CD4-positive, alpha-beta memory T cell (primary cell): Measurements from ENCODE around the gene PKM. TPM values are rescaled to one million over a fixed set of nuclear protein-coding genes. Genes with fewer than 3 reads are reported as not detected.
A peak's percentile ranks its signal among the peaks of the same experiment; 100 is the strongest.

Experiments used
- CTCF ChIA-PET: fragments of 350-600 bp; sonication (Branson Sonifier 250); formaldehyde crosslinking; loops from one replicate; lab custom pipeline; 2021; ENCODE audit warnings: inconsistent platforms; ENCODE audit not compliant: partially characterized antibody; lab: Charles Lee
- POLR2A ChIA-PET: fragments of 350-600 bp; sonication (Branson Sonifier 250); formaldehyde crosslinking; loops from one replicate; lab custom pipeline; 2021; ENCODE audit not compliant: partially characterized antibody; lab: Charles Lee
- DNase-seq, 5 donors: peaks; one replicate each; pipeline versions ENCODE4 v3.0.0 to v3.0.0-alpha.2; 2020 to 2022; ENCODE audit warnings: mixed read lengths in 1 of 5
- H3K27ac ChIP-seq: one replicate; pipeline ENCODE4 v1.7.0; 2013; ENCODE audit warnings: low read depth, low read length
- H3K27me3 ChIP-seq: 2 replicates; pipeline ENCODE4 v1.7.0; 2013; ENCODE audit warnings: mild to moderate bottlenecking, low read length, moderate library complexity; ENCODE audit not compliant: insufficient read depth
- H3K36me3 ChIP-seq: 2 replicates; pipeline ENCODE4 v1.7.0; 2013; ENCODE audit warnings: mild to moderate bottlenecking, low read length, moderate library complexity; ENCODE audit not compliant: insufficient read depth
- H3K4me1 ChIP-seq: 2 replicates; pipeline ENCODE4 v1.7.0; 2013; ENCODE audit warnings: mild to moderate bottlenecking, low read length, moderate library complexity; ENCODE audit not compliant: insufficient read depth
- H3K4me3 ChIP-seq, 2 donors: one replicate each; pipeline ENCODE4 v1.7.0; 2013; ENCODE audit warnings: low read length in 2 of 2, mild to moderate bottlenecking in 1 of 2
- H3K9me3 ChIP-seq, 2 donors: one replicate each; pipeline ENCODE4 v1.7.0; 2013; ENCODE audit warnings: low read length in 2 of 2, control low read depth in 1 of 2; ENCODE audit not compliant: control insufficient read depth in 1 of 2
- H3K27ac Mint-ChIP-seq, 7 donors: one replicate each; pipeline ENCODE4 v1.8.0; 2020 to 2021; ENCODE audit warnings: mixed read lengths in 7 of 7, mild to moderate bottlenecking in 6 of 7, inconsistent platforms in 3 of 7, moderate library complexity in 3 of 7
- H3K27me3 Mint-ChIP-seq, 2 donors: one replicate each; pipeline ENCODE4 v1.8.0; 2020 to 2021; ENCODE audit warnings: mixed read lengths in 2 of 2
- H3K36me3 Mint-ChIP-seq, 2 donors: one replicate each; pipeline ENCODE4 v1.8.0; 2020 to 2021; ENCODE audit warnings: mixed read lengths in 2 of 2, inconsistent platforms in 1 of 2, mild to moderate bottlenecking in 1 of 2
- H3K4me1 Mint-ChIP-seq, 4 donors: one replicate each; pipeline ENCODE4 v1.8.0; 2020 to 2021; ENCODE audit warnings: mixed read lengths in 4 of 4, mild to moderate bottlenecking in 1 of 4
- H3K4me3 Mint-ChIP-seq, 8 donors: one replicate each; pipeline ENCODE4 v1.8.0; 2020 to 2021; ENCODE audit warnings: mixed read lengths in 8 of 8, mild to moderate bottlenecking in 7 of 8, moderate library complexity in 6 of 8, inconsistent platforms in 3 of 8
- H3K9me3 Mint-ChIP-seq, 8 donors: one replicate each; pipeline ENCODE4 v1.8.0; 2020 to 2021; ENCODE audit warnings: mixed read lengths in 8 of 8, mild to moderate bottlenecking in 5 of 8, inconsistent platforms in 3 of 8, moderate library complexity in 1 of 8
- intact Hi-C: fragments of 100-400 bp; cut with micrococcal nuclease; formaldehyde crosslinking; loops from one replicate; pipeline ENCODE4 v1.15.1; 2023
- polyA plus RNA-seq, 2 donors: library from polyadenylated mRNA; unstranded; fragments of 300-500 nt; fragmentation: Illumina TruSeq; gene quantifications; one replicate each; pipeline ENCODE4 v1.2.3, GENCODE V29; 2021
- total RNA-seq, 2 experiments: library from RNA; stranded (reverse); gene quantifications; one replicate each; pipeline ENCODE4 v1.2.3, GENCODE V29; 2021

Gene PKM
- total and polyA plus RNA-seq, 4 experiments from 2014 or later, result 378 to 658 (median 411) TPM

GRCh38 chr15:72249142-72249810 is 18.3 kb upstream of the PKM start:
- intact Hi-C loops, result no loop called here
- peak overlapping the region in 4 of 7 donors; percentile 5 to 76 (median 46) for H3K27ac Mint-ChIP-seq
- no peak overlapping the region for H3K4me3 ChIP-seq
- ChIA-PET CTCF (interaction anchor here (1.3 kb wide), 1 partner anchor 8 kb away, joined by 3 read pairs; no protein-coding TSS in a partner anchor), POLR2A (no interaction called here)
- no peaks in the 10 kb centered on the region for H3K4me1 ChIP-seq
- no peaks in the 10 kb centered on the region for H3K27me3 ChIP-seq
- DNase-seq, result no peak
- H3K4me1 Mint-ChIP-seq, result no peaks in the 10 kb centered on the region
- H3K4me3 Mint-ChIP-seq, result no peak overlapping the region
- no peak overlapping the region for H3K27ac ChIP-seq
- no peaks in the 10 kb centered on the region for H3K9me3 Mint-ChIP-seq
- H3K36me3 ChIP-seq, result peaks cover 28% of the 10 kb centered on the region
- peaks cover 49 to 71% of the 10 kb centered on the region in 2 donors for H3K36me3 Mint-ChIP-seq
- no peaks in the 10 kb centered on the region for H3K27me3 Mint-ChIP-seq
- no peaks in the 10 kb centered on the region for H3K9me3 ChIP-seq

DNA sequence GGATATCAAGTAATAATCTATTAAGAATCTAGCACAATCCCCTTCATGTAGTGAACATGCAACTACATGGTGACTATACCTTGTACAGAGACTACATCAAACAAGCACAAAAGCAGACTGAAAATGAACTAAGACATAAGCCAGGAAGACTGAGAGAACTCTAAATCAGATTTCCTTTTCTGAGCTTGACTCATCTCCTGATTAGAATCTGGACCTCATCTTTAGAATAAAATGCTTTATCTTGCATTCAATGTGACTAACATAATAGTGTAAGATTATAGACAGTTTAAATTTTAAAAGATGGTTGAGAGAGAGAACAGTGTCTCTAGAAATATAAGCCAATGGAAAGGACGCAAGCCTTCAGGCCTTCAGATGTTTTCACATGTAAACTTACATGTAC is 17.5 kb upstream of the PKM start:
- no peak overlapping the region for H3K4me3 Mint-ChIP-seq
- H3K4me1 Mint-ChIP-seq, result no peaks in the 10 kb centered on the region
- intact Hi-C loops, result no loop called here
- no peaks in the 10 kb centered on the region for H3K27me3 Mint-ChIP-seq
- ChIA-PET POLR2A (no interaction called here), CTCF (no interaction called here)
- peaks cover 52 to 71% of the 10 kb centered on the region in 2 donors for H3K36me3 Mint-ChIP-seq
- Histone ChIP-seq H3K4me1 (no peaks in the 10 kb centered on the region), H3K9me3 (no peaks in the 10 kb centered on the region), H3K4me3 (no peak overlapping the region), H3K36me3 (peaks cover 20% of the 10 kb centered on the region), H3K27ac (no peak overlapping the region), H3K27me3 (no peaks in the 10 kb centered on the region)
- H3K27ac Mint-ChIP-seq, result peak overlapping the region in 3 of 7 donors; percentile 5 to 18 (median 7)
- no peak for DNase-seq
- H3K9me3 Mint-ChIP-seq, result no peaks in the 10 kb centered on the region

GRCh38 chr15:72242775-72243370 is 11.9 kb upstream of the PKM start:
- H3K36me3 Mint-ChIP-seq, result peaks cover 40 to 53% of the 10 kb centered on the region in 2 donors

DNA sequence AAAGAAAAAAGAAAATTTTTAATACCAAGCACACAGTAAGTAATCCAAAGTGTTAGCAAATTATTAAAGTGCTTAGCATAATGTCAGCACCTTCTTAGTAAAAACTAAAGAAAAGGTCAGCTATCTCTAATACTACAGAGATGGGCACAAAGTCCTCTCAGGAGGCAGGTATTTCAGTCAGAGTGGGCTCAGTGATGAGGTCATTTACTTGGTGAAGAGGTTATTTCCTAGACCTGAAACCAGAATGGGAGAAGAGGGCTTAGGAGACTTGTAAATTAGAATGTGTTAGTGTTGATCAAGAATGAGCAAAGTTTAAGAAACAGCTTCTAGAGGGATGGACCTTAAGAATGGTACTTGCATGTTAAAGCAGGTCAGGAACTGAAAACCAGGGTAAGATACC is 8.7 kb upstream of the PKM start:
- H3K4me3 ChIP-seq, result no peak overlapping the region
- no peak overlapping the region for H3K27ac ChIP-seq
- Mint-ChIP-seq H3K4me1 (peaks cover 9 to 21% (median 14%) of the 10 kb centered on the region in 4 donors), H3K36me3 (peaks cover 31 to 42% of the 10 kb centered on the region in 2 donors), H3K9me3 (no peaks in the 10 kb centered on the region), H3K27me3 (no peaks in the 10 kb centered on the region), H3K27ac (peak overlapping the region in 4 of 7 donors; percentile 51 to 80 (median 66)), H3K4me3 (no peak overlapping the region)
- CTCF ChIA-PET, result interaction anchor here (1.0 to 4.4 kb wide), 3 partner anchors 9 to 39 kb away, joined by 5 to 25 read pairs (median 6); partner anchors contain the start of gene PKM
- H3K4me1 ChIP-seq, result peaks cover 18% of the 10 kb centered on the region
- no peaks in the 10 kb centered on the region for H3K27me3 ChIP-seq
- H3K36me3 ChIP-seq, result peaks cover 22% of the 10 kb centered on the region
- POLR2A ChIA-PET, result interaction anchor here (4.9 to 7.6 kb wide), 2 partner anchors 9 to 12 kb away, joined by 27 to 40 read pairs; partner anchors contain the start of gene PKM
- intact Hi-C loops, result no loop called here
- DNase-seq, result no peak
- no peaks in the 10 kb centered on the region for H3K9me3 ChIP-seq

More at GRCh38 chr15:72242775-72243370, 11.9 kb upstream of the PKM start:
- ChIA-PET POLR2A (interaction anchor here (1.1 to 7.6 kb wide), 3 partner anchors 12 to 133 kb away, joined by 4 to 40 read pairs (median 27); partner anchors contain the start of gene PKM), CTCF (interaction anchor here (0.6 to 1.8 kb wide), 5 partner anchors 9 to 1303 kb away, joined by 3 to 4 read pairs (median 4); no protein-coding TSS in a partner anchor)
- Histone ChIP-seq H3K27ac (no peak overlapping the region), H3K27me3 (no peaks in the 10 kb centered on the region), H3K36me3 (peaks cover 22% of the 10 kb centered on the region), H3K4me1 (peaks cover 2% of the 10 kb centered on the region), H3K9me3 (no peaks in the 10 kb centered on the region), H3K4me3 (no peak overlapping the region)
- intact Hi-C loops, result no loop called here
- Mint-ChIP-seq H3K27ac (peak overlapping the region in 4 of 7 donors; percentile 10 to 79 (median 30)), H3K27me3 (no peaks in the 10 kb centered on the region), H3K9me3 (no peaks in the 10 kb centered on the region), H3K4me3 (no peak overlapping the region), H3K4me1 (peaks cover 0 to 1% (median under 1%) of the 10 kb centered on the region in 4 donors)
- DNase-seq, result no peak

- H3K4me1 Mint-ChIP-seq, result peaks cover 13 to 30% (median 17%) of the 10 kb centered on the region in 4 donors
- peaks cover 18% of the 10 kb centered on the region for H3K4me1 ChIP-seq
- no peaks in the 10 kb centered on the region for H3K27me3 Mint-ChIP-seq
- ChIA-PET POLR2A (interaction anchor here (4.9 to 7.6 kb wide), 2 partner anchors 8 to 11 kb away, joined by 27 to 40 read pairs; partner anchors contain the start of gene PKM), CTCF (interaction anchor here (1.0 to 4.4 kb wide), 2 partner anchors 8 to 11 kb away, joined by 5 to 25 read pairs; partner anchors contain the start of gene PKM)
- H3K9me3 ChIP-seq, result no peaks in the 10 kb centered on the region
- no peak overlapping the region for H3K4me3 Mint-ChIP-seq
- no peak overlapping the region for H3K27ac Mint-ChIP-seq
- H3K36me3 ChIP-seq, result peaks cover 22% of the 10 kb centered on the region
- H3K4me3 ChIP-seq, result no peak overlapping the region
- intact Hi-C loops, result no loop called here
- H3K27me3 ChIP-seq, result no peaks in the 10 kb centered on the region
- H3K27ac ChIP-seq, result no peak overlapping the region
- H3K9me3 Mint-ChIP-seq, result no peaks in the 10 kb centered on the region
- H3K36me3 Mint-ChIP-seq, result peaks cover 21 to 31% of the 10 kb centered on the region in 2 donors
- no peak for DNase-seq
Observed at GRCh38 chr15:72238586-72238985, 7.6 kb upstream of the PKM start.

- peaks cover 14 to 32% (median 19%) of the 10 kb centered on the region in 4 donors for H3K4me1 Mint-ChIP-seq
- peaks cover 22% of the 10 kb centered on the region for H3K36me3 ChIP-seq
- no peaks in the 10 kb centered on the region for H3K9me3 Mint-ChIP-seq
- no peaks in the 10 kb centered on the region for H3K27me3 Mint-ChIP-seq
- H3K36me3 Mint-ChIP-seq, result peaks cover 18 to 25% of the 10 kb centered on the region in 2 donors
- ChIA-PET POLR2A (interaction anchor here (4.9 to 7.6 kb wide), 2 partner anchors 7 to 11 kb away, joined by 27 to 40 read pairs; partner anchors contain the start of gene PKM), CTCF (interaction anchor here (0.8 to 4.4 kb wide), 3 partner anchors 11 to 37 kb away, joined by 4 to 25 read pairs (median 22); no protein-coding TSS in a partner anchor)
- H3K4me3 Mint-ChIP-seq, result peak overlapping the region in 1 of 8 donors; percentile 29
- intact Hi-C loops, result no loop called here
- H3K27ac Mint-ChIP-seq, result peak overlapping the region in 4 of 7 donors; percentile 61 to 66 (median 62)
- H3K27me3 ChIP-seq, result no peaks in the 10 kb centered on the region
- H3K27ac ChIP-seq, result no peak overlapping the region
- no peak for DNase-seq
- H3K4me1 ChIP-seq, result peaks cover 21% of the 10 kb centered on the region
- no peaks in the 10 kb centered on the region for H3K9me3 ChIP-seq
- H3K4me3 ChIP-seq, result no peak overlapping the region
Observed at GRCh38 chr15:72237853-72238224, 6.8 kb upstream of the PKM start.
